ENCODE data around the gene UBE2M.
"Not testable (repeated sequence)": the region's sequence is repeated elsewhere in the genome, so short reads cannot be mapped to it uniquely, and the experiment has no call there.

Gene UBE2M

GRCh38 chr19:58539169-58539559 lies 19.2 kb downstream of the UBE2M start:
- DNase-seq, H3K27ac Mint-ChIP-seq, ATAC-seq, H3K9me3 Mint-ChIP-seq: not testable (repeated sequence)
- Mint-ChIP-seq H3K27me3 (peaks cover 33% of the 10 kb centered on the region), H3K4me3 (peak overlapping the region; percentile 63 to 66), H3K4me1 (peaks cover 32% of the 10 kb centered on the region)

GRCh38 chr19:58538257-58539168 lies 19.9 kb downstream of the UBE2M start:
- peak; percentile 92 for ATAC-seq
- H3K27me3 Mint-ChIP-seq, result peaks cover 33% of the 10 kb centered on the region
- peak; percentile 46 to 65 for DNase-seq
- peaks cover 28% of the 10 kb centered on the region for H3K4me1 Mint-ChIP-seq
- H3K4me3 Mint-ChIP-seq, result peak overlapping the region; percentile 92 to 95
- H3K9me3 Mint-ChIP-seq, result no peaks in the 10 kb centered on the region
- peak overlapping the region; percentile 91 to 95 for H3K27ac Mint-ChIP-seq

GRCh38 chr19:58536852-58537798 lies 21.3 kb downstream of the UBE2M start:
- H3K27ac Mint-ChIP-seq, result peak overlapping the region in 1 of 2 donors; percentile 14
- no peak for DNase-seq
- H3K9me3 Mint-ChIP-seq, result no peaks in the 10 kb centered on the region
- H3K4me3 Mint-ChIP-seq, result peak overlapping the region; percentile 92 to 95
- peaks cover 24% of the 10 kb centered on the region for H3K27me3 Mint-ChIP-seq
- ATAC-seq, result peak; percentile 47
- peaks cover 25% of the 10 kb centered on the region for H3K4me1 Mint-ChIP-seq

GRCh38 chr19:58535857-58536256 lies 22.6 kb downstream of the UBE2M start:
- ATAC-seq, result no peak
- H3K4me3 Mint-ChIP-seq, result no peak overlapping the region

GRCh38 chr19:58531034-58531840 lies 27.2 kb downstream of the UBE2M start:
- Mint-ChIP-seq H3K27ac (no peak overlapping the region), H3K4me1 (no peaks in the 10 kb centered on the region), H3K9me3 (no peaks in the 10 kb centered on the region), H3K4me3 (no peak overlapping the region), H3K27me3 (no peaks in the 10 kb centered on the region)
- DNase-seq (no peak), ATAC-seq (no peak)

More at GRCh38 chr19:58535857-58536256, 22.6 kb downstream of the UBE2M start:
- H3K27me3 Mint-ChIP-seq, result peaks cover 18% of the 10 kb centered on the region
- no peaks in the 10 kb centered on the region for H3K9me3 Mint-ChIP-seq
- no peak overlapping the region for H3K27ac Mint-ChIP-seq
- no peak for DNase-seq
- H3K4me1 Mint-ChIP-seq, result peaks cover 25% of the 10 kb centered on the region

GRCh38 chr19:58529405-58529804 lies 29.0 kb downstream of the UBE2M start:
- H3K9me3 Mint-ChIP-seq, result no peaks in the 10 kb centered on the region

GRCh38 chr19:58522709-58523108 lies 35.7 kb downstream of the UBE2M start:
- H3K4me1 Mint-ChIP-seq, result peaks cover 25% of the 10 kb centered on the region
- no peaks in the 10 kb centered on the region for H3K27me3 Mint-ChIP-seq
- no peak overlapping the region for H3K27ac Mint-ChIP-seq
- no peak overlapping the region for H3K4me3 Mint-ChIP-seq
- no peak for ATAC-seq
- no peaks in the 10 kb centered on the region for H3K9me3 Mint-ChIP-seq
- DNase-seq, result no peak

More at GRCh38 chr19:58529405-58529804, 29.0 kb downstream of the UBE2M start:
- ATAC-seq, result no peak
- Mint-ChIP-seq H3K4me3 (no peak overlapping the region), H3K27ac (no peak overlapping the region), H3K27me3 (no peaks in the 10 kb centered on the region), H3K4me1 (no peaks in the 10 kb centered on the region)
- DNase-seq, result no peak

GRCh38 chr19:58521651-58522050 lies 36.8 kb downstream of the UBE2M start:
- H3K4me3 Mint-ChIP-seq, result peak overlapping the region in 1 of 2 donors; percentile 7
- no peaks in the 10 kb centered on the region for H3K9me3 Mint-ChIP-seq
- H3K27me3 Mint-ChIP-seq, result no peaks in the 10 kb centered on the region
- no peak for ATAC-seq
- peaks cover 35% of the 10 kb centered on the region for H3K4me1 Mint-ChIP-seq
- no peak for DNase-seq
- H3K27ac Mint-ChIP-seq, result no peak overlapping the region

GRCh38 chr19:58520257-58520599 lies 38.2 kb downstream of the UBE2M start:
- peaks cover 49% of the 10 kb centered on the region for H3K4me1 Mint-ChIP-seq
- no peak for ATAC-seq
- H3K4me3 Mint-ChIP-seq, result peak overlapping the region; percentile 93 to 97
- no peaks in the 10 kb centered on the region for H3K9me3 Mint-ChIP-seq
- DNase-seq, result no peak
- peak overlapping the region; percentile 98 to 99 for H3K27ac Mint-ChIP-seq
- H3K27me3 Mint-ChIP-seq, result no peaks in the 10 kb centered on the region

- Mint-ChIP-seq H3K4me1 (peaks cover 55% of the 10 kb centered on the region), H3K27ac (peak within 1 kb of the TSS; percentile 98 to 99), H3K27me3 (no peaks in the 10 kb centered on the region), H3K9me3 (no peaks in the 10 kb centered on the region), H3K4me3 (peak within 1 kb of the TSS; percentile 93 to 97)
- ATAC-seq, result peak; percentile 89
- peak; percentile 96 to 98 for DNase-seq
Measured at GRCh38 chr19:58519355-58520256, 38.8 kb downstream of the UBE2M start, which contains the start of gene ZBTB45. Gene ZBTB45, minus strand, starts transcription at chr19:58519810. Its CDS starts 2,137 bp downstream, at chr19:58517673.

GRCh38 chr19:58519087-58519354 lies 39.4 kb downstream of the UBE2M start:
- DNase-seq (peak in 1 of 2 donors; percentile 69), ATAC-seq (peak; percentile 31)
- Mint-ChIP-seq H3K4me3 (peak overlapping the region; percentile 93 to 97), H3K4me1 (peaks cover 60% of the 10 kb centered on the region), H3K27me3 (no peaks in the 10 kb centered on the region), H3K9me3 (no peaks in the 10 kb centered on the region), H3K27ac (peak overlapping the region; percentile 98 to 99)

GRCh38 chr19:58518256-58519086 lies 39.9 kb downstream of the UBE2M start:
- Mint-ChIP-seq H3K27me3 (no peaks in the 10 kb centered on the region), H3K4me1 (peaks cover 64% of the 10 kb centered on the region), H3K9me3 (no peaks in the 10 kb centered on the region), H3K27ac (peak overlapping the region; percentile 98 to 99), H3K4me3 (peak overlapping the region; percentile 93 to 97)
- ATAC-seq (no peak), DNase-seq (no peak)

GRCh38 chr19:58516964-58517833 lies 41.2 kb downstream of the UBE2M start:
- no peaks in the 10 kb centered on the region for H3K27me3 Mint-ChIP-seq
- H3K4me3 Mint-ChIP-seq, result peak overlapping the region in 1 of 2 donors; percentile 36
- no peak overlapping the region for H3K27ac Mint-ChIP-seq
- H3K9me3 Mint-ChIP-seq, result no peaks in the 10 kb centered on the region
- ATAC-seq (no peak), DNase-seq (no peak)
- peaks cover 73% of the 10 kb centered on the region for H3K4me1 Mint-ChIP-seq

All from stimulated activated naive CD8-positive, alpha-beta T cell treated with anti-CD3 and anti-CD28 coated beads, Interleukin-15, amount 100 ng/mL, for 72 hours (primary cell).